Measurements from ENCODE around the gene PNCK.

DNA sequence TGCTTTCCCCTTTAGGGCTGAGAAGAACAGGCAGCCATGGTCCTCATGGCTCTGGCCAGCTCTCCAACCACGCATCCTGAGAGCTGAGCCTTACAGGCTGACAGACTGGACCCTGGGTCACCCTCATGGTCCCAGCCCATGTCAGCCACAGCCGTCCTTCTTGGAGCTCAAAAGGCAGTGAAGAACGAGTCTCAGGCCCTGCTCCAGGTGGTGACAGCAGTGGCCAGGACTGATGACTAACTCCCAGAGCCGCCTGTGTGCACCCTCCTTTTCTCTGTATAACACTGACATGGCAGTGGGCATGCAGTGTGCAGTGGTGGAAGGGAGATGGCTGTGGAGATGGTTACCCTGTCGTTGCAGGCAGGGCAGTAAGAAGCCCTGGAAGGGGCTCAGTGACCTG is 36.9 kb downstream of the PNCK start:
- TF ChIP-seq SUZ12 (IDR thresholded peaks at IDR 0.05; ENCODE audit: extremely low read depth, insufficient read depth, insufficient read length) (no peak), YY1 (IDR thresholded peaks at IDR 0.05; ENCODE audit: insufficient read depth, insufficient read length) (no peak), ZNF274 (IDR thresholded peaks at IDR 0.05; ENCODE audit: low read depth, low read length) (no peak)

Measured in NT2/D1 (cell line).